ENCODE measurements around the gene MCOLN1. TPM values are rescaled to one million over a fixed set of nuclear protein-coding genes. Genes with fewer than 3 reads are reported as not detected.
A peak's percentile ranks its signal among the peaks of the same experiment; 100 is the strongest.

MCOLN1 gene
- total RNA-seq, 2 experiments from 2014 or later: 7.8 to 18.3 TPM

DNA sequence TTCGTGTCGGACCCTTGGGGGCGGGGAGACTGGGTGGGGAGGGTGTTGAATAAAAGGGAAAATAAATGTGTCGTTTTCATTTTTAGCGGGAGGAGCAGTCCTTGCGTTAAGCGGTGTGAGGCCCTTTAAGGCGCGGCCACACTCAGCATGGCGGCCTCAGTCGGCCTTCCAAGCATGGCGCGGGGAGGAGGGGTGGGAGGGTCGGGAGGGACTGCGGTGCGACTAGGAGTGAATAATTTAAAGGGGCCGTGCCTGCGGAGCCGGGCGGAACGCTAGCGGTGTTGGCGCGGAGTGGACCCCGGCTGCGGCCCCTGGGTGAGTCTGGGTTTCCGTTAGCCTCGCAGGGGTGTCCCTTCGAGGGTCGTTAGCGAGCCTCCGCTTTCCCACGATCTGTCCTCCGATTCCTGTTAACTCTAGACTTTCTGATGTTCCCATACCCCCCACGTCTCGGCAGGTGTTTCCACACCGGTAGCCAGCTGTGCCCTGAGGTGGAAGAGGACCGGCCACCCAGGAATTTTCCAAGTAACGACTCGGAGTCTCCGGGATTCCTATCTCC is 11.6 kb downstream of the MCOLN1 start:
- POLR2A ChIA-PET: interaction anchor here (0.7 kb wide), 1 partner anchor 184 kb away, joined by 3 read pairs; no protein-coding TSS in a partner anchor
- peak overlapping the region; percentile 8 for H3K27ac ChIP-seq (ENCODE audit: low read depth, low read length, poor library complexity, severe bottlenecking)
- peaks cover 18% of the 10 kb centered on the region for H3K36me3 ChIP-seq (ENCODE audit: insufficient read depth, low read length)
- peak overlapping the region; percentile 93 for H3K4me3 ChIP-seq (ENCODE audit: low read depth, low read length, poor library complexity, severe bottlenecking)
- CTCF ChIA-PET (ENCODE audit: unreplicated experiment): interaction anchor here (0.6 kb wide), 1 partner anchor 803 kb away, joined by 3 read pairs; no protein-coding TSS in a partner anchor
- intact Hi-C loops (cut with micrococcal nuclease; ENCODE audit: unreplicated experiment): loop anchor here (2.0 to 10.0 kb wide), 2 partner anchors 61 to 189 kb away; partner anchors contain the start of gene ARHGEF18
- DNase-seq (ENCODE audit: low spot score): peak; percentile 88
- H4K20me1 ChIP-seq (ENCODE audit: insufficient read depth, low read length): no peaks in the 10 kb centered on the region
- H3K4me2 ChIP-seq (ENCODE audit: low read length): peak overlapping the region; percentile 89
- no peaks in the 10 kb centered on the region for H3K79me2 ChIP-seq (ENCODE audit: insufficient read depth, low read depth, low read length)
- peaks cover 13% of the 10 kb centered on the region for H3K4me1 ChIP-seq (ENCODE audit: insufficient read depth, low read length, poor library complexity, severe bottlenecking)
- H2AFZ ChIP-seq (ENCODE audit: low read length): peak overlapping the region; percentile 69
- H3K9me3 ChIP-seq (ENCODE audit: low read length): no peaks in the 10 kb centered on the region
- H3K9me2 ChIP-seq (ENCODE audit: insufficient read depth, low read length): no peaks in the 10 kb centered on the region
- BruUV-seq (replicated peaks): no TSS peak
- TF ChIP-seq EZH2phosphoT487 (IDR thresholded peaks at IDR 0.05; ENCODE audit: borderline replicate concordance, low read depth, low read length): no peak
- TF ChIP-seq, protein P1, sequence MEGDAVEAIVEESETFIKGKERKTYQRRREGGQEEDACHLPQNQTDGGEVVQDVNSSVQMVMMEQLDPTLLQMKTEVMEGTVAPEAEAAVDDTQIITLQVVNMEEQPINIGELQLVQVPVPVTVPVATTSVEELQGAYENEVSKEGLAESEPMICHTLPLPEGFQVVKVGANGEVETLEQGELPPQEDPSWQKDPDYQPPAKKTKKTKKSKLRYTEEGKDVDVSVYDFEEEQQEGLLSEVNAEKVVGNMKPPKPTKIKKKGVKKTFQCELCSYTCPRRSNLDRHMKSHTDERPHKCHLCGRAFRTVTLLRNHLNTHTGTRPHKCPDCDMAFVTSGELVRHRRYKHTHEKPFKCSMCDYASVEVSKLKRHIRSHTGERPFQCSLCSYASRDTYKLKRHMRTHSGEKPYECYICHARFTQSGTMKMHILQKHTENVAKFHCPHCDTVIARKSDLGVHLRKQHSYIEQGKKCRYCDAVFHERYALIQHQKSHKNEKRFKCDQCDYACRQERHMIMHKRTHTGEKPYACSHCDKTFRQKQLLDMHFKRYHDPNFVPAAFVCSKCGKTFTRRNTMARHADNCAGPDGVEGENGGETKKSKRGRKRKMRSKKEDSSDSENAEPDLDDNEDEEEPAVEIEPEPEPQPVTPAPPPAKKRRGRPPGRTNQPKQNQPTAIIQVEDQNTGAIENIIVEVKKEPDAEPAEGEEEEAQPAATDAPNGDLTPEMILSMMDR (conservative IDR thresholded peaks at IDR 0.05; ENCODE audit: low read length): no peak

DNA sequence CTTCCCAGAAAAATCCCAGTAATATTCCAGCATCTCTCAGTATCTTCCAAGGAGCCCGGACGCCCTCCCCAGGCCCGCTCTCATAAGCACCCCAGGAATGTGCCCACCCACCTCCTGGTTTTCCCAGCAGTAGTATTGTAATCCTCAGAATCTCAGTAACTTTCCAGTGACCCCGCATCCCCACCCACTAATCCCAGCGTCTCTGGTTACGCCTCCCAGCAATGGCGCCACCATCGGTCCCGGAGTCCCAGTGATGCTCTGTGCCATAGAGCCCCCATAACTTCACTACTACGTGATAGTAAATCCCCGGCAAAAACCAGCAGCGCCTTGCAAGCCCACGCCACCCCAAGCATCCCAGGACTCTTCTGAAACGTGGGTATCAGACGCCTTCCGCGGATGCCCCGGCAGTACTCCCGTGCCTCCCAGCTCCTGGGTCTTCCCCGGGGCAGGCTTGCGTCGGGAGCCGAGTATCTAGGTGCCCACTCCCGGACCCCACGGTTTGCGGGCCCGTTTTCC is 12.2 kb downstream of the MCOLN1 start:
- no peaks in the 10 kb centered on the region for H4K20me1 ChIP-seq (ENCODE audit: insufficient read depth, low read length)
- peaks cover 13% of the 10 kb centered on the region for H3K4me1 ChIP-seq (ENCODE audit: insufficient read depth, low read length, poor library complexity, severe bottlenecking)
- intact Hi-C loops (cut with micrococcal nuclease; ENCODE audit: unreplicated experiment): loop anchor here (1.0 to 10.0 kb wide), 3 partner anchors 12 to 190 kb away; partner anchors contain the start of genes ARHGEF18 and MCOLN1
- no peaks in the 10 kb centered on the region for H3K9me2 ChIP-seq (ENCODE audit: insufficient read depth, low read length)
- peak overlapping the region; percentile 64; the same call in 1 of the 2 replicates for H2AFZ ChIP-seq (ENCODE audit: low read length)
- ChIA-PET POLR2A (interaction anchor here (0.5 to 0.7 kb wide), 3 partner anchors 47 to 184 kb away, joined by 3 to 5 read pairs (median 4); no protein-coding TSS in a partner anchor), CTCF (ENCODE audit: unreplicated experiment) (no interaction called here)
- H3K36me3 ChIP-seq (ENCODE audit: insufficient read depth, low read length): peaks cover 17% of the 10 kb centered on the region
- peak; percentile 63 for DNase-seq (ENCODE audit: low spot score)
- peak overlapping the region; percentile 8 for H3K27ac ChIP-seq (ENCODE audit: low read depth, low read length, poor library complexity, severe bottlenecking)
- no TSS peak for BruUV-seq (replicated peaks)
- H3K4me3 ChIP-seq (ENCODE audit: low read depth, low read length, poor library complexity, severe bottlenecking): peak overlapping the region; percentile 93
- H3K4me2 ChIP-seq (ENCODE audit: low read length): peak overlapping the region; percentile 89
- H3K79me2 ChIP-seq (ENCODE audit: insufficient read depth, low read depth, low read length): no peaks in the 10 kb centered on the region
- no peaks in the 10 kb centered on the region for H3K9me3 ChIP-seq (ENCODE audit: low read length)
- no peak for TF ChIP-seq EZH2phosphoT487 (IDR thresholded peaks at IDR 0.05; ENCODE audit: borderline replicate concordance, low read depth, low read length)
- TF ChIP-seq, protein P1 (conservative IDR thresholded peaks at IDR 0.05; ENCODE audit: low read length): peak; percentile 55

All from OCI-LY7 (cell line).